ENCODE data around the gene ZBTB2. TPM values are rescaled to one million over a fixed set of nuclear protein-coding genes. Genes with fewer than 3 reads are reported as not detected.

Gene ZBTB2
- total RNA-seq, 1 donor from 2014 or later = 11.6 TPM

DNA sequence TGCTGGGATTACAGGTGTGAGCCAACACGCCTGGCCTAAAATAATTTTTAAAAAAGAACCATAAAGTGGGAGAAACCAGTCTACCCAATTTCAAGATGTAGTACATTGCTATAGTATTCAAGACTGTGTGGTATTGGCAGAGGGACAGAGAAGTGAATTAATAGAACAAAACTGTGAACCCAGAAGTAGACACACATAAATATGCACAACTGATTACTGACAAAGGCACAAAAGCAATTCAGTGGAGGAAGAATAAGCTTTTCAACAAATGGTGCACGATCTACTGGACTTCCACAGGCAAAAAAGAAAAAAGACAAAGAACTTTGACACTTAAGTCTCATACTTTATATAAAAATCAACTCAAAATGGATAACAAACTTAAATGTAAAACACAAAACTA lies 15.5 kb downstream of the ZBTB2 start:
- H3K4me3 Mint-ChIP-seq (ENCODE audit: unreplicated experiment) = no peak overlapping the region
- H3K4me1 Mint-ChIP-seq (ENCODE audit: unreplicated experiment) = peaks cover 33% of the 10 kb centered on the region
- H3K36me3 Mint-ChIP-seq (ENCODE audit: low read depth, unreplicated experiment) = peaks cover 20% of the 10 kb centered on the region
- H3K27me3 Mint-ChIP-seq (ENCODE audit: unreplicated experiment) = no peaks in the 10 kb centered on the region
- H3K27ac Mint-ChIP-seq (ENCODE audit: unreplicated experiment) = peak overlapping the region; percentile 22
- no peak for DNase-seq (ENCODE audit: low spot score)
- H3K9me3 Mint-ChIP-seq (ENCODE audit: unreplicated experiment) = no peaks in the 10 kb centered on the region
- TF ChIP-seq, protein P1, sequence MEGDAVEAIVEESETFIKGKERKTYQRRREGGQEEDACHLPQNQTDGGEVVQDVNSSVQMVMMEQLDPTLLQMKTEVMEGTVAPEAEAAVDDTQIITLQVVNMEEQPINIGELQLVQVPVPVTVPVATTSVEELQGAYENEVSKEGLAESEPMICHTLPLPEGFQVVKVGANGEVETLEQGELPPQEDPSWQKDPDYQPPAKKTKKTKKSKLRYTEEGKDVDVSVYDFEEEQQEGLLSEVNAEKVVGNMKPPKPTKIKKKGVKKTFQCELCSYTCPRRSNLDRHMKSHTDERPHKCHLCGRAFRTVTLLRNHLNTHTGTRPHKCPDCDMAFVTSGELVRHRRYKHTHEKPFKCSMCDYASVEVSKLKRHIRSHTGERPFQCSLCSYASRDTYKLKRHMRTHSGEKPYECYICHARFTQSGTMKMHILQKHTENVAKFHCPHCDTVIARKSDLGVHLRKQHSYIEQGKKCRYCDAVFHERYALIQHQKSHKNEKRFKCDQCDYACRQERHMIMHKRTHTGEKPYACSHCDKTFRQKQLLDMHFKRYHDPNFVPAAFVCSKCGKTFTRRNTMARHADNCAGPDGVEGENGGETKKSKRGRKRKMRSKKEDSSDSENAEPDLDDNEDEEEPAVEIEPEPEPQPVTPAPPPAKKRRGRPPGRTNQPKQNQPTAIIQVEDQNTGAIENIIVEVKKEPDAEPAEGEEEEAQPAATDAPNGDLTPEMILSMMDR (IDR thresholded peaks at IDR 0.05; ENCODE audit: unreplicated experiment) = no peak

DNA sequence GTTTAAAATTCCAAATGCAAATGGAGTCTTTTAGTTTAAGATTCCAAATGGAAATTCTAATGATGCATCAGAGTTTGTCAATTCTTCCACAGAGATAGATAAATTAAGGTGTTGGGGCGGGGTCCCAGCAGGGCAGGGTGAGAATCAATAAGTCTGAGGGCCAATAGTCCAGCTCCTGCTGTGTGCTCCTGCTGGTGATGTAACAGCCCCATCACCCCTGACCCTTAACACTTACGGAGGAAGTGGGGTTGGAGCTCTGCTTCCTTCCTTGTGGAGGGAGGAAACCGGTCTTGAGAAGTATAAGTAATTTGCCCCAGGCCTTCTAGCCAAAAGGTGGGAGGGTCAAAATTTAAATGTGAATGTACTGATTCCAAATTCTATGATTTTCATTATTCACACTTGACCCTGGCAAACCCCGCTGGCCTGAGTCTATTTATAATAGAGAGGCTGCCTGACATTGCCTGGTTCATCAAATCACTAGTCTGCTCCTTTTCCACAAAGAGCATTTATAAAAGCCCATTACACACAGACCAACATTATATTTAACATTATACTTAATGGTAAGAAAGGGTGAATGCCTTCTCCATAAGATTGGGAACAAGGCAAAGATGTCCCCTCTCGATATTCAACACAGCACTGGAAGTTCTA lies 17.2 kb downstream of the ZBTB2 start:
- peak overlapping the region; percentile 77 for H3K27ac Mint-ChIP-seq (ENCODE audit: unreplicated experiment)
- DNase-seq (ENCODE audit: low spot score) = peak; percentile 22
- no peak overlapping the region for H3K4me3 Mint-ChIP-seq (ENCODE audit: unreplicated experiment)
- peaks cover 18% of the 10 kb centered on the region for H3K36me3 Mint-ChIP-seq (ENCODE audit: low read depth, unreplicated experiment)
- TF ChIP-seq, protein P1 (IDR thresholded peaks at IDR 0.05; ENCODE audit: unreplicated experiment) = no peak
- H3K9me3 Mint-ChIP-seq (ENCODE audit: unreplicated experiment) = no peaks in the 10 kb centered on the region
- peaks cover 23% of the 10 kb centered on the region for H3K4me1 Mint-ChIP-seq (ENCODE audit: unreplicated experiment)
- H3K27me3 Mint-ChIP-seq (ENCODE audit: unreplicated experiment) = no peaks in the 10 kb centered on the region

DNA sequence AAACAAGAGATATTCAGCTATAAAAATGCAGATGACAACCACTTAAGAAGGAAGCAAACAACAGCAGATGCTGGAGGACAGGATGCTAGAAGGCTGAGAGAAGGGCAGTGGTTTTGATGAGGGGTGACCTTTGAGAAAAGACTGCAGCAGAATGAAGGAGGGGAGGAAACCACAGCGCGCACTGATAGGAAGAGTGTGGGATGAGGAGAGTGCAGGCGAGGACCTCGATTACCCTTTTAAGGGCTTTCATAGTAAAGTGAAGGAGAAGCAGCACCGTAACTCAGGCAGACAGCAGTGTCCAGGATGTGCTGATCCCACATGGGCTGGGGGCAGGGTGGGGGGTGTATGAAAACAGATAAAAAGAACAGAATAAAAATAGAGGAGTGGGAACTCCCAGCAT lies 19.2 kb downstream of the ZBTB2 start:
- Mint-ChIP-seq H3K4me3 (ENCODE audit: unreplicated experiment) (no peak overlapping the region), H3K36me3 (ENCODE audit: low read depth, unreplicated experiment) (peaks cover 18% of the 10 kb centered on the region), H3K4me1 (ENCODE audit: unreplicated experiment) (peaks cover 23% of the 10 kb centered on the region), H3K27me3 (ENCODE audit: unreplicated experiment) (no peaks in the 10 kb centered on the region), H3K27ac (ENCODE audit: unreplicated experiment) (no peak overlapping the region), H3K9me3 (ENCODE audit: unreplicated experiment) (no peaks in the 10 kb centered on the region)
- DNase-seq (ENCODE audit: low spot score) = no peak
- TF ChIP-seq, protein P1 (IDR thresholded peaks at IDR 0.05; ENCODE audit: unreplicated experiment) = no peak

GRCh38 chr6:151370509-151371078 lies 20.8 kb downstream of the ZBTB2 start:
- no peak overlapping the region for H3K4me3 Mint-ChIP-seq (ENCODE audit: unreplicated experiment)
- DNase-seq (ENCODE audit: low spot score) = no peak
- no peaks in the 10 kb centered on the region for H3K9me3 Mint-ChIP-seq (ENCODE audit: unreplicated experiment)
- H3K36me3 Mint-ChIP-seq (ENCODE audit: low read depth, unreplicated experiment) = peaks cover 28% of the 10 kb centered on the region
- no peak overlapping the region for H3K27ac Mint-ChIP-seq (ENCODE audit: unreplicated experiment)
- peaks cover 23% of the 10 kb centered on the region for H3K4me1 Mint-ChIP-seq (ENCODE audit: unreplicated experiment)
- TF ChIP-seq, protein P1 (IDR thresholded peaks at IDR 0.05; ENCODE audit: unreplicated experiment) = no peak
- no peaks in the 10 kb centered on the region for H3K27me3 Mint-ChIP-seq (ENCODE audit: unreplicated experiment)

GRCh38 chr6:151365233-151365632 lies 26.1 kb downstream of the ZBTB2 start:
- Mint-ChIP-seq H3K4me1 (ENCODE audit: unreplicated experiment) (no peaks in the 10 kb centered on the region), H3K9me3 (ENCODE audit: unreplicated experiment) (no peaks in the 10 kb centered on the region), H3K4me3 (ENCODE audit: unreplicated experiment) (no peak overlapping the region), H3K27ac (ENCODE audit: unreplicated experiment) (no peak overlapping the region), H3K36me3 (ENCODE audit: low read depth, unreplicated experiment) (peaks cover 19% of the 10 kb centered on the region), H3K27me3 (ENCODE audit: unreplicated experiment) (no peaks in the 10 kb centered on the region)
- DNase-seq (ENCODE audit: low spot score) = no peak
- TF ChIP-seq, protein P1 (IDR thresholded peaks at IDR 0.05; ENCODE audit: unreplicated experiment) = no peak

Measured in endothelial cell (in vitro differentiated cells).